22Rv1 (cell line): ENCODE data around the gene LCN9.

ENCODE experiments used
- ZFX ChIP-seq: fragments of 450-650 bp; IDR thresholded peaks from 2 replicates; pipeline ENCODE4 v1.6.1; 2017; ENCODE audit warnings: antibody characterized with exemption, borderline replicate concordance
- TF ChIP-seq, protein P1 (sequence below): fragments of 450-650 bp; IDR thresholded peaks from 2 replicates; pipeline ENCODE4 v1.5.1; 2017; ENCODE audit warnings: mild to moderate bottlenecking

DNA sequence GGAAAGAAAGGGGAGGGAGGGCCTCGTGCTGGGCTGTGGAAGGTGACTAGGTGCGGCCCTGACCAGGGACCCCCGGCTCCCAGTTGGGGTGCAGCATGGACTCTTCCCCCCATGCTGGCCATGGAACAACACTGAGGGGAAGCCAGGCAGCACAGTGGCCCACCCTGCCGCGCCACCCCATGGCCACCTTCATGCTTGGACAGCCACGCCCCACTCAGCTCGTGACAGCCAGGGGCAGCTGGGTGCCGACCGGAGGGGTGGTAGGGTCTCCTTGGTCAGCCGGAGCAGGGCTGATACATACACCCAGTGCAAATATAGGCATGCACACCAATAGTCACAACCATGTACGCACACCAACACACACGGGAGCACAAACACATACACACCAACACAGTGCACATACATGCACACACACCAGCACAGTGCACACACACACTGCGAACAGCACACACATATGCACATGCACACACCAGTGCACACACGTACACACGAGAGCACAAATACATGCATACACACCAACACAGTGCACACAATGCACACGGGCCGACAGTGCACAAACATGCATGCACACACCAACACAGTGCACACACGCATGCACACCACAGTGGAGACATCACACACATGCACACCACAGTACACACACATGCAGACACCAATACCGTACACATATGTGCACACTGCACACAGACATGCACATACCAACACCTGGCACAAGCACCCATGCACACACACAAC, 27.9 kb downstream of the LCN9 start:
- TF ChIP-seq, protein P1, sequence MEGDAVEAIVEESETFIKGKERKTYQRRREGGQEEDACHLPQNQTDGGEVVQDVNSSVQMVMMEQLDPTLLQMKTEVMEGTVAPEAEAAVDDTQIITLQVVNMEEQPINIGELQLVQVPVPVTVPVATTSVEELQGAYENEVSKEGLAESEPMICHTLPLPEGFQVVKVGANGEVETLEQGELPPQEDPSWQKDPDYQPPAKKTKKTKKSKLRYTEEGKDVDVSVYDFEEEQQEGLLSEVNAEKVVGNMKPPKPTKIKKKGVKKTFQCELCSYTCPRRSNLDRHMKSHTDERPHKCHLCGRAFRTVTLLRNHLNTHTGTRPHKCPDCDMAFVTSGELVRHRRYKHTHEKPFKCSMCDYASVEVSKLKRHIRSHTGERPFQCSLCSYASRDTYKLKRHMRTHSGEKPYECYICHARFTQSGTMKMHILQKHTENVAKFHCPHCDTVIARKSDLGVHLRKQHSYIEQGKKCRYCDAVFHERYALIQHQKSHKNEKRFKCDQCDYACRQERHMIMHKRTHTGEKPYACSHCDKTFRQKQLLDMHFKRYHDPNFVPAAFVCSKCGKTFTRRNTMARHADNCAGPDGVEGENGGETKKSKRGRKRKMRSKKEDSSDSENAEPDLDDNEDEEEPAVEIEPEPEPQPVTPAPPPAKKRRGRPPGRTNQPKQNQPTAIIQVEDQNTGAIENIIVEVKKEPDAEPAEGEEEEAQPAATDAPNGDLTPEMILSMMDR: no peak
- no peak for TF ChIP-seq ZFX
